ENCODE results near the gene EN1.

- TF ChIP-seq ELF4 (CRISPR knock-in tag; IDR thresholded peaks at IDR 0.05; ENCODE audit: low read depth) (no peak), TP53 (CRISPR knock-in tag; IDR thresholded peaks at IDR 0.05) (no peak), NR2C2 (CRISPR knock-in tag; IDR thresholded peaks at IDR 0.05) (no peak), ZBTB43 (CRISPR knock-in tag; IDR thresholded peaks at IDR 0.05) (no peak), FOXK1 (CRISPR knock-in tag; IDR thresholded peaks at IDR 0.05) (no peak), TEAD1 (CRISPR knock-in tag; IDR thresholded peaks at IDR 0.05) (no peak)
- TF ChIP-seq, protein P1, sequence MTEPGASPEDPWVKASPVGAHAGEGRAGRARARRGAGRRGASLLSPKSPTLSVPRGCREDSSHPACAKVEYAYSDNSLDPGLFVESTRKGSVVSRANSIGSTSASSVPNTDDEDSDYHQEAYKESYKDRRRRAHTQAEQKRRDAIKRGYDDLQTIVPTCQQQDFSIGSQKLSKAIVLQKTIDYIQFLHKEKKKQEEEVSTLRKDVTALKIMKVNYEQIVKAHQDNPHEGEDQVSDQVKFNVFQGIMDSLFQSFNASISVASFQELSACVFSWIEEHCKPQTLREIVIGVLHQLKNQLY (CRISPR knock-in tag; IDR thresholded peaks at IDR 0.05) = no peak
- TF ChIP-seq, protein P2, sequence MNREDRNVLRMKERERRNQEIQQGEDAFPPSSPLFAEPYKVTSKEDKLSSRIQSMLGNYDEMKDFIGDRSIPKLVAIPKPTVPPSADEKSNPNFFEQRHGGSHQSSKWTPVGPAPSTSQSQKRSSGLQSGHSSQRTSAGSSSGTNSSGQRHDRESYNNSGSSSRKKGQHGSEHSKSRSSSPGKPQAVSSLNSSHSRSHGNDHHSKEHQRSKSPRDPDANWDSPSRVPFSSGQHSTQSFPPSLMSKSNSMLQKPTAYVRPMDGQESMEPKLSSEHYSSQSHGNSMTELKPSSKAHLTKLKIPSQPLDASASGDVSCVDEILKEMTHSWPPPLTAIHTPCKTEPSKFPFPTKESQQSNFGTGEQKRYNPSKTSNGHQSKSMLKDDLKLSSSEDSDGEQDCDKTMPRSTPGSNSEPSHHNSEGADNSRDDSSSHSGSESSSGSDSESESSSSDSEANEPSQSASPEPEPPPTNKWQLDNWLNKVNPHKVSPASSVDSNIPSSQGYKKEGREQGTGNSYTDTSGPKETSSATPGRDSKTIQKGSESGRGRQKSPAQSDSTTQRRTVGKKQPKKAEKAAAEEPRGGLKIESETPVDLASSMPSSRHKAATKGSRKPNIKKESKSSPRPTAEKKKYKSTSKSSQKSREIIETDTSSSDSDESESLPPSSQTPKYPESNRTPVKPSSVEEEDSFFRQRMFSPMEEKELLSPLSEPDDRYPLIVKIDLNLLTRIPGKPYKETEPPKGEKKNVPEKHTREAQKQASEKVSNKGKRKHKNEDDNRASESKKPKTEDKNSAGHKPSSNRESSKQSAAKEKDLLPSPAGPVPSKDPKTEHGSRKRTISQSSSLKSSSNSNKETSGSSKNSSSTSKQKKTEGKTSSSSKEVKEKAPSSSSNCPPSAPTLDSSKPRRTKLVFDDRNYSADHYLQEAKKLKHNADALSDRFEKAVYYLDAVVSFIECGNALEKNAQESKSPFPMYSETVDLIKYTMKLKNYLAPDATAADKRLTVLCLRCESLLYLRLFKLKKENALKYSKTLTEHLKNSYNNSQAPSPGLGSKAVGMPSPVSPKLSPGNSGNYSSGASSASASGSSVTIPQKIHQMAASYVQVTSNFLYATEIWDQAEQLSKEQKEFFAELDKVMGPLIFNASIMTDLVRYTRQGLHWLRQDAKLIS (CRISPR knock-in tag; IDR thresholded peaks at IDR 0.05; ENCODE audit: borderline replicate concordance) = no peak
- TF ChIP-seq, protein P3, sequence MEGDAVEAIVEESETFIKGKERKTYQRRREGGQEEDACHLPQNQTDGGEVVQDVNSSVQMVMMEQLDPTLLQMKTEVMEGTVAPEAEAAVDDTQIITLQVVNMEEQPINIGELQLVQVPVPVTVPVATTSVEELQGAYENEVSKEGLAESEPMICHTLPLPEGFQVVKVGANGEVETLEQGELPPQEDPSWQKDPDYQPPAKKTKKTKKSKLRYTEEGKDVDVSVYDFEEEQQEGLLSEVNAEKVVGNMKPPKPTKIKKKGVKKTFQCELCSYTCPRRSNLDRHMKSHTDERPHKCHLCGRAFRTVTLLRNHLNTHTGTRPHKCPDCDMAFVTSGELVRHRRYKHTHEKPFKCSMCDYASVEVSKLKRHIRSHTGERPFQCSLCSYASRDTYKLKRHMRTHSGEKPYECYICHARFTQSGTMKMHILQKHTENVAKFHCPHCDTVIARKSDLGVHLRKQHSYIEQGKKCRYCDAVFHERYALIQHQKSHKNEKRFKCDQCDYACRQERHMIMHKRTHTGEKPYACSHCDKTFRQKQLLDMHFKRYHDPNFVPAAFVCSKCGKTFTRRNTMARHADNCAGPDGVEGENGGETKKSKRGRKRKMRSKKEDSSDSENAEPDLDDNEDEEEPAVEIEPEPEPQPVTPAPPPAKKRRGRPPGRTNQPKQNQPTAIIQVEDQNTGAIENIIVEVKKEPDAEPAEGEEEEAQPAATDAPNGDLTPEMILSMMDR (IDR thresholded peaks at IDR 0.05) = no peak
- TF ChIP-seq, protein P4, sequence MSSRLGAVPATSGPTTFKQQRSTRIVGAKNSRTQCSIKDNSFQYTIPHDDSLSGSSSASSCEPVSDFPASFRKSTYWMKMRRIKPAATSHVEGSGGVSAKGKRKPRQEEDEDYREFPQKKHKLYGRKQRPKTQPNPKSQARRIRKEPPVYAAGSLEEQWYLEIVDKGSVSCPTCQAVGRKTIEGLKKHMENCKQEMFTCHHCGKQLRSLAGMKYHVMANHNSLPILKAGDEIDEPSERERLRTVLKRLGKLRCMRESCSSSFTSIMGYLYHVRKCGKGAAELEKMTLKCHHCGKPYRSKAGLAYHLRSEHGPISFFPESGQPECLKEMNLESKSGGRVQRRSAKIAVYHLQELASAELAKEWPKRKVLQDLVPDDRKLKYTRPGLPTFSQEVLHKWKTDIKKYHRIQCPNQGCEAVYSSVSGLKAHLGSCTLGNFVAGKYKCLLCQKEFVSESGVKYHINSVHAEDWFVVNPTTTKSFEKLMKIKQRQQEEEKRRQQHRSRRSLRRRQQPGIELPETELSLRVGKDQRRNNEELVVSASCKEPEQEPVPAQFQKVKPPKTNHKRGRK (CRISPR knock-in tag; IDR thresholded peaks at IDR 0.05; ENCODE audit: borderline replicate concordance) = no peak
- TF ChIP-seq, protein P5, sequence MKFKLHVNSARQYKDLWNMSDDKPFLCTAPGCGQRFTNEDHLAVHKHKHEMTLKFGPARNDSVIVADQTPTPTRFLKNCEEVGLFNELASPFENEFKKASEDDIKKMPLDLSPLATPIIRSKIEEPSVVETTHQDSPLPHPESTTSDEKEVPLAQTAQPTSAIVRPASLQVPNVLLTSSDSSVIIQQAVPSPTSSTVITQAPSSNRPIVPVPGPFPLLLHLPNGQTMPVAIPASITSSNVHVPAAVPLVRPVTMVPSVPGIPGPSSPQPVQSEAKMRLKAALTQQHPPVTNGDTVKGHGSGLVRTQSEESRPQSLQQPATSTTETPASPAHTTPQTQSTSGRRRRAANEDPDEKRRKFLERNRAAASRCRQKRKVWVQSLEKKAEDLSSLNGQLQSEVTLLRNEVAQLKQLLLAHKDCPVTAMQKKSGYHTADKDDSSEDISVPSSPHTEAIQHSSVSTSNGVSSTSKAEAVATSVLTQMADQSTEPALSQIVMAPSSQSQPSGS (CRISPR knock-in tag; IDR thresholded peaks at IDR 0.05; ENCODE audit: borderline replicate concordance, low read depth) = no peak
- TF ChIP-seq, protein P6, sequence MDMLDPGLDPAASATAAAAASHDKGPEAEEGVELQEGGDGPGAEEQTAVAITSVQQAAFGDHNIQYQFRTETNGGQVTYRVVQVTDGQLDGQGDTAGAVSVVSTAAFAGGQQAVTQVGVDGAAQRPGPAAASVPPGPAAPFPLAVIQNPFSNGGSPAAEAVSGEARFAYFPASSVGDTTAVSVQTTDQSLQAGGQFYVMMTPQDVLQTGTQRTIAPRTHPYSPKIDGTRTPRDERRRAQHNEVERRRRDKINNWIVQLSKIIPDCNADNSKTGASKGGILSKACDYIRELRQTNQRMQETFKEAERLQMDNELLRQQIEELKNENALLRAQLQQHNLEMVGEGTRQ (CRISPR knock-in tag; IDR thresholded peaks at IDR 0.05) = no peak
Measured at GRCh38 chr2:118836411-118836930, 11.0 kb downstream of the EN1 start.
